Left lung (tissue), 10 donors: Measurements from ENCODE around the gene ITM2C. TPM values are rescaled to one million over a fixed set of nuclear protein-coding genes. Genes with fewer than 3 reads are reported as not detected.
A peak's percentile ranks its signal among the peaks of the same experiment; 100 is the strongest.

Source experiments
- ATAC-seq: fragments of 200-7000 bp; cut with Tn5 transposase; one replicate; pipeline ENCODE4 v1.9.1; 2020; ENCODE audit warnings: moderate library complexity
- DNase-seq, 4 donors: peaks; one replicate each; pipeline ENCODE4 v3.0.0-alpha.2; 2013 to 2020
- H3K27ac ChIP-seq, 2 donors: fragments of 200-600 bp; sonication (generic) in 1 of 2; one replicate each; pipeline versions ENCODE4 v1.5.0 to v1.8.0; 2020 to 2021
- H3K27me3 ChIP-seq, 2 donors: fragments of 200-600 bp; sonication (generic) in 1 of 2; one replicate each; pipeline versions ENCODE4 v1.5.0 to v1.8.0; 2020 to 2021
- H3K36me3 ChIP-seq, 2 donors: fragments of 200-600 bp; sonication (generic) in 1 of 2; one replicate each; pipeline versions ENCODE4 v1.5.0 to v1.8.0; 2020 to 2021
- H3K4me1 ChIP-seq, 2 donors: fragments of 200-600 bp; one replicate each; pipeline ENCODE4 v1.8.0; 2021
- H3K4me3 ChIP-seq, 2 donors: fragments of 200-600 bp; sonication (generic) in 1 of 2; one replicate each; pipeline versions ENCODE4 v1.5.0 to v1.8.0; 2020 to 2021; ENCODE audit warnings: mild to moderate bottlenecking in 1 of 2
- H3K9me3 ChIP-seq, 2 donors: fragments of 200-600 bp; sonication (generic) in 1 of 2; one replicate each; pipeline versions ENCODE4 v1.5.0 to v1.8.0; 2020 to 2021
- CTCF ChIP-seq, 2 donors: fragments of 200-600 bp; sonication (generic) in 1 of 2; IDR thresholded peaks; one replicate each; pipeline versions ENCODE4 v1.5.0 to v1.8.0; 2021; ENCODE audit warnings: antibody characterized with exemption in 2 of 2
- intact Hi-C, 2 donors: fragments of 100-400 bp; cut with DNase I; formaldehyde crosslinking; loops; one replicate each; pipeline versions ENCODE4 v1.11.2 to v1.14.2; 2022
- polyA plus RNA-seq, 6 donors: library from polyadenylated mRNA; unstranded; fragments of 120-200 nt; gene quantifications; one replicate each; pipeline ENCODE4 v1.2.1, GENCODE V29; 2013; ENCODE audit not compliant: insufficient read length in 6 of 6
- total RNA-seq, 2 donors: library from RNA; stranded (reverse); fragmentation: NEBNext Ultra II Directional; extraction: Animal tissue kit (Norgen Biotek cat#: 25700); gene quantifications; one replicate each; pipeline ENCODE4 v1.2.1, GENCODE V29; 2021
- donor health status: DM: no; HTN: yes; CAD: no.
- donor health status: DM: no; HTN: no; CAD: no.

Gene ITM2C
- total and polyA plus RNA-seq, 8 donors = 32.0 to 356 (median 283) TPM

- intact Hi-C loops = loop anchor here in 1 of 2 donors (5.0 kb wide), 1 partner anchor 88 kb away; no protein-coding TSS in a partner anchor
- Histone ChIP-seq H3K27me3 (no peaks in the 10 kb centered on the region), H3K9me3 (no peaks in the 10 kb centered on the region), H3K4me1 (no peaks in the 10 kb centered on the region), H3K27ac (no peak overlapping the region), H3K36me3 (no peaks in the 10 kb centered on the region), H3K4me3 (no peak overlapping the region)
- DNase-seq (no peak), ATAC-seq (no peak)
- TF ChIP-seq CTCF (IDR thresholded peaks at IDR 0.05) = no peak
These were observed 35.0 kb downstream of the ITM2C start for GRCh38 chr2:230899786-230900185.

GRCh38 chr2:230900336-230900995 is 35.7 kb downstream of the ITM2C start:
- H3K27me3 ChIP-seq = no peaks in the 10 kb centered on the region
- no peak for DNase-seq
- H3K4me3 ChIP-seq = no peak overlapping the region
- intact Hi-C loops = loop anchor here in 1 of 2 donors (5.0 kb wide), 1 partner anchor 87 kb away; no protein-coding TSS in a partner anchor
- no peaks in the 10 kb centered on the region for H3K9me3 ChIP-seq
- no peak for ATAC-seq
- H3K27ac ChIP-seq = no peak overlapping the region
- H3K36me3 ChIP-seq = no peaks in the 10 kb centered on the region
- no peaks in the 10 kb centered on the region for H3K4me1 ChIP-seq
- TF ChIP-seq CTCF (IDR thresholded peaks at IDR 0.05) = no peak

GRCh38 chr2:230901006-230901405 is 36.3 kb downstream of the ITM2C start:
- no peaks in the 10 kb centered on the region for H3K27me3 ChIP-seq
- no peaks in the 10 kb centered on the region for H3K4me1 ChIP-seq
- H3K4me3 ChIP-seq = no peak overlapping the region
- ATAC-seq (no peak), DNase-seq (no peak)
- no peaks in the 10 kb centered on the region for H3K9me3 ChIP-seq
- no peak overlapping the region for H3K27ac ChIP-seq
- no peak for TF ChIP-seq CTCF (IDR thresholded peaks at IDR 0.05)
- H3K36me3 ChIP-seq = no peaks in the 10 kb centered on the region
- intact Hi-C loops = loop anchor here in 1 of 2 donors (5.0 kb wide), 1 partner anchor 86 kb away; no protein-coding TSS in a partner anchor

GRCh38 chr2:230902180-230902899 is 37.6 kb downstream of the ITM2C start:
- peak; percentile 34 to 49 for TF ChIP-seq CTCF (IDR thresholded peaks at IDR 0.05)
- Histone ChIP-seq H3K36me3 (no peaks in the 10 kb centered on the region), H3K9me3 (no peaks in the 10 kb centered on the region), H3K27me3 (no peaks in the 10 kb centered on the region), H3K4me3 (no peak overlapping the region), H3K4me1 (no peaks in the 10 kb centered on the region), H3K27ac (no peak overlapping the region)
- intact Hi-C loops = loop anchor here in 1 of 2 donors (5.0 kb wide), 1 partner anchor 85 kb away; no protein-coding TSS in a partner anchor
- ATAC-seq (peak; percentile 72), DNase-seq (peak in 2 of 4 donors; percentile 15 to 77)
